ENCODE results near the gene IGFALS.

IGFALS gene

GRCh38 chr16:1741553-1742165 is 51.8 kb downstream of the IGFALS start:
- no peak for DNase-seq

DNA sequence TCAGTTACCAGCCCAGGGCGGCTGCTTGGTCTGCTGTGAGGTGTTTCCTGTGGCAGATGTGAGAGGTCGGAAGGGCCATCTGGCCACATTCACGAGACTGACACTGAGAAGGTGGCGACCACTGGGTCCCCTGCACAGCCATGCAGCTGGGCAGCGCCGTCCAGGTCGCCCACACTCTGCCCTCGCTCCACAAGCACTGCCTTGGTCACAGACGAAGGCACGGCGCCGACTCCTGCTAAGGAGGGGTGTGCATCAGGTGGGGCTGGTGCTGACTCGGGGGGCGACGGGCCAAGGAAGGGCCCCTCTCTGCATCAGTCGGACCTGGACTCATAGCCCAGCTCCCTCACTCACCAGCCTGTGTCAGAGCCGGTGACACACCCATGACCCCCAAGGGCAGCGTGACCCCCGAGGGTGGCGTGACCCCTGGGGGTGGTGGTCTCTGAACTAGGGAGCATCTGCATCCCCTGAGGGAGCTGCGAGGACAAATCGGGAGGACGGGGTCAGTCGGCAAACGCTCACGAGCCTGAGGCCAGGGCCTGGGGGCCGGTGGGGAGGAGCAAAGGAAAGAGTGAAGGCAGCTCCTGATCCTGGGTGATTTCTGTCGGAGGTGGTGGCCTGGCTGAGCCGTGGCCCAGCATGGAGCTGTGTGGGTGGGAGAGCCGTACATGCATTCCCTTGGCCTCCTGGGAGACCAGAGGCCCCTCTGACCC is 52.6 kb downstream of the IGFALS start:
- no peak for DNase-seq
